ENCODE measurements around the gene GPATCH4.
"Not testable (repeated sequence)": the region's sequence is repeated elsewhere in the genome, so short reads cannot be mapped to it uniquely, and the experiment has no call there.

Gene GPATCH4

DNA sequence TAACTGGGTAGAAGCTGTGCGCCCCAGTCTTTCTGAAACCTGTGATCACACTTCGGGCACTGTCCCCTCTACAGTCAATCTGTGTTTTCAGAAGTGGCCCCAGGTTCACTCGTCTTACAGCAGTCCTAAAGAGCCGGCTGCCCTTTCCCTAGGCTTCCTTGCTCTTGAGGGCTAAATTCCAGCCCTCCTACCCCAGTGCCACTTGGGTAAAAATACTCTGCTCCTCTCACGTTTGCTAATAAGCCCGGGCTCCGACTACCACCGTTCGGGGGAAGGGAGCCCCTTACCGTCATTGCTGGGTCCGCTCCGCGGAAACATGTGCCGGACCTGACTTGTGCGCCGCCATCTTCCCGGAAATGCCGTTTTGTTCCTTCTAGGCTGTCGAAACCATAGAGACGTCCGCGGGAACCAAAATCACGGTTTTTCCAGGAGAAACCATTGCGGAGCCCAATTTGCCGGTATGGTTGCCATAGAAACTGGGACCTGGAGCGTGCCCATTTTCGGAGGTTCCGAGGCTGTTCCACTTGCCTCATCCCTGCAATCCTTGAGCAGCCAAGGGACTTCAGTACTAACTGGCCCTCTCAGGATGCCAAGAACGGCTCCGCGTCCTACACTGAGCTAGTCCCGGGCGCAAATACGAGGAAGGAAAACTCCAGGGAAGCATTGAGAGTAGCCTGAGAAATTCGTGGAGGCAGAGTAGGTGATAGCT, at the start of gene GPATCH4:
Gene GPATCH4, minus strand, starts transcription at position 358 of the 709 bp plus-strand sequence.
- DNase-seq: peak; percentile 87

DNA sequence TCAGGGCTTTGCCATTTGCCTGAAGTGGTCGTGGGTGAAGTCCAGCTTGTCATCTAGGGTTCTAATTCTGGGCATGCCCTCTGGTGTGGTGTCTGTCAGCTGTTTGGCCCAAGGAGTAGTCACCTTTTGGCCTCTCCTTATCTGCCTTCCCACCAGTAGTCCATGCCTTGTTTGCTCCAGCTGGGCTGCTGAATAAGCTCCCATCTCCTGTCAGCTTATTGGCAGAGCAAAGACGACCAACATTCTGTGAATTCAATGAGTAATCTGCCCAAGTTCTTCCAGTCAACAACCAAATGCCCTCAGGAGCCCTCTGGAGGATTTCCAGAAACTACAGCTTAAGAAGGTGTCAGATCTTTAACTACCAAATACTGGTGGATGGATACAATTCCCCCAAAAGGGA, 47.7 kb upstream of the GPATCH4 start:
- DNase-seq: no peak

DNA sequence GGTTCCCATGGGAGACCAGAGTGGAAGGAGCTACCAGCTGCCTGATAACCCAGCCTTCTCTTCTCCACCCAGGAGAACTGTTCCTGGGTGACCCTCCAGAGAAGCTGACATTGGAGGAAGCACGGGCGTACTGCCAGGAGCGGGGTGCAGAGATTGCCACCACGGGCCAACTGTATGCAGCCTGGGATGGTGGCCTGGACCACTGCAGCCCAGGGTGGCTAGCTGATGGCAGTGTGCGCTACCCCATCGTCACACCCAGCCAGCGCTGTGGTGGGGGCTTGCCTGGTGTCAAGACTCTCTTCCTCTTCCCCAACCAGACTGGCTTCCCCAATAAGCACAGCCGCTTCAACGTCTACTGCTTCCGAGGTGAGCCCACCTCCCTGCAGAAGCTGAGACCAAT, 47.2 kb upstream of the GPATCH4 start:
- DNase-seq: no peak

DNA sequence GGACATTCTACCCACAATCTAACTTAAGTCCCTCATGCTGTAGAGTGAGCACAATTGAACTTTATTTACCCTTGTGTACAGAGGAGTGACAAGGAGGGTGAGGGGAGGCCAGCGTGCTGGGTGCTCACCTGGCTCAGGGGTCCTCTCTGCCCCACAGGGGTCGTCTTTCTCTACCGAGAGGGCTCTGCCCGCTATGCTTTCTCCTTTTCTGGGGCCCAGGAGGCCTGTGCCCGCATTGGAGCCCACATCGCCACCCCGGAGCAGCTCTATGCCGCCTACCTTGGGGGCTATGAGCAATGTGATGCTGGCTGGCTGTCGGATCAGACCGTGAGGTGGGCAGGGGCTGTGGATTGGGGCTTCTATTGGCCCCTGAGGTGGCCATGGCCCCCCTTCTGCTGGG, 46.1 kb upstream of the GPATCH4 start:
- no peak for DNase-seq

DNA sequence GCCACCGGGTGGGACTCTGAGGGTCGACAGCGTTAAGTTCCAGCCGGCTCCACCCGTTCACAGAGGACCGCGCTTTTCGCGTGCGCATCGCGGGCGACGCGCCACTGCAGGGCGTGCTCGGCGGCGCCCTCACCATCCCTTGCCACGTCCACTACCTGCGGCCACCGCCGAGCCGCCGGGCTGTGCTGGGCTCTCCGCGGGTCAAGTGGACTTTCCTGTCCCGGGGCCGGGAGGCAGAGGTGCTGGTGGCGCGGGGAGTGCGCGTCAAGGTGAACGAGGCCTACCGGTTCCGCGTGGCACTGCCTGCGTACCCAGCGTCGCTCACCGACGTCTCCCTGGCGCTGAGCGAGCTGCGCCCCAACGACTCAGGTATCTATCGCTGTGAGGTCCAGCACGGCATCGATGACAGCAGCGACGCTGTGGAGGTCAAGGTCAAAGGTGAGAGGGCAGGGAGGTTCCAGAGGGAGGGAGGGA, 45.5 kb upstream of the GPATCH4 start:
- DNase-seq: no peak

DNA sequence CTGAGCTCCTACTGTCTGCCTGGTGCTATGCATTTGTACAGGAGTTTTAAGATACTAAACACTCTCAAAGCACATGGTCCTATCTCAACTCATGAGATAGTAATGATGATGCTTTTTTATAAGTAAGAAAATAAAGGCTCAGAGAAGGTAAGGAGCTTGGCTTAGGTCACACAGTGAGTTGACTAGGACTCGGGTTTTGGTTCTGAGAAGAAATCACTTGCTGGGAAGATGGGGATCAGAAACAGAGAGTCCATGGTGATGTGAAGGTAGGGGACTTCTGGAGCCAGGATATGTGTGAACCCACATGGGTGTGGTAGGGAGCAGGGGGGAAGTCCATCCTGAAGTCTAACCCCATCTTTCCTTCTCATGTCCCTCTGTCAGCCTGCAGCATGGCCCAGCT, 44.4 kb upstream of the GPATCH4 start:
- DNase-seq: no peak

DNA sequence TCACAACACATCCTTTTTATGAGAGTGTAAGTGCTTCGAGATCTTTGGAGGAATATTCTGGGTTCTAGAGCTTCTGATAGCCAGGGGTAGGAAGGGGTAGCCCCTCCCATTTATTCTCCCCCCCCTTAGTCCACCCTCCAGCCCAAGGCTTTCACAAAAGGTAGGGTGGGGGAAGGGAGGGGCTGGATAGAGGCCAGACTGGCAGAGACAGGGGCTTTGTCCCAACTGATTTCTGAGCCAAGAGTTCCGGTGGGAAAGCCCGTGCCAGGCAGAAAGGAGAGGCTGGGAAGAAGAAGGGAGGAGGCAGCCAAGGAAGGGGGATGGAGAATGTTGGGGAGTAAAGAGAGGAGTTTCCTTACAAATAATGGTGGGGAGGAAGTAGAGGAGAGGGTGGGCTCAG, 43.8 kb upstream of the GPATCH4 start:
- DNase-seq: no peak

DNA sequence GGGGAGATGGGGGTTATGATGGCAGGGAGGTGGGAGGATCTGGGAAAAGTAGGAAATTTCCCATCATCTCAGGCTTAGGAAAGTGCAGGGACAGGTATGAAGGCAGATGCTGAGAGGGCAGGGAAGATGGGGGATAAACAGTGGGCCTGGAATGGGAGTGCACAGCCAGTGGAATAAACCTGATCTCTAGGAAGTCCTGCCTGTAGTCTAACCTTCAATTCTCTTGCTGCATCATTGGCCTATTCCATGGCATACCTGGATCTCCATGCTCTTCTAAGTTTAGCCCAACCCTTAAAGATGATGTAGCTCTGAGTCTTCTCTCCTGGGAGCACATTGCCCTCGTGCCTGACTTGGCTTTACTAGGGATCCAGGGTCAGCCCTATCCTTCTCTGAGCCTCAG, 43.4 kb upstream of the GPATCH4 start:
- no peak for DNase-seq

DNA sequence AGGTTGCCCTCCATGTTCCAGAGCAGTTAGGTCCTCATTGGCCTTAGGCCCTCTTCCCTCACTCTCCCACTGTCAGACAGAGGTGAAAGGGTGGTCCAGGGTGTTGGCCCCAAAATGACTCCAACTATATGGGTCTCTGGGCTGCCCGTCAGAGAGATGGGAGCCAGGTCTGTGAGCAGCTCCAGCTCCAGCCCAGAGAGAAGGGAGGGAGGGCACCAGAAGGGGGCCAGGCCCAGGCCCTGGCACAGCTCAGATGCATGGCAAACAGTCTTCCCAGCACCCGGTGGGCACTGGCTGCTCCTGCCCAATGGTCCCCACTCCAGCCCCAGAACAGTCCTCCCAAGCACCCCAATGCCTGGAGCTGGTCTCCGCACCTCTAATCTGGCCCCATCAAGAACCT, 42.9 kb upstream of the GPATCH4 start:
- no peak for DNase-seq

DNA sequence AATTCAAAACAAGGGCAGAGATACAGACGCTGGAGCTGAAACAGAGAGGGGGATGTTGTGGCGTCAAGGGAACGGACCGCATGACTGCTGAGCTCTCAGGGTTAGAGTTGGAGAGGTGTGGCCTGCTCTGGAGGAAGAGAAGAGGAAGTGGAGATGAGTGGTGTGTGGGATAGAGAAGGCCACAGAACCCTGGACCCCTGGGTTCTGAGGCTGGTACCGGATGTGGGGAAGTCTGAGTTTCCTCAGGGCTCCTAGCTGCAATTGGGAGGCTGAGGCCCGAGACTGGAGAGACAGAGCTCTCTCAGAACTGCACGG, 42.5 kb upstream of the GPATCH4 start:
- DNase-seq: no peak

DNA sequence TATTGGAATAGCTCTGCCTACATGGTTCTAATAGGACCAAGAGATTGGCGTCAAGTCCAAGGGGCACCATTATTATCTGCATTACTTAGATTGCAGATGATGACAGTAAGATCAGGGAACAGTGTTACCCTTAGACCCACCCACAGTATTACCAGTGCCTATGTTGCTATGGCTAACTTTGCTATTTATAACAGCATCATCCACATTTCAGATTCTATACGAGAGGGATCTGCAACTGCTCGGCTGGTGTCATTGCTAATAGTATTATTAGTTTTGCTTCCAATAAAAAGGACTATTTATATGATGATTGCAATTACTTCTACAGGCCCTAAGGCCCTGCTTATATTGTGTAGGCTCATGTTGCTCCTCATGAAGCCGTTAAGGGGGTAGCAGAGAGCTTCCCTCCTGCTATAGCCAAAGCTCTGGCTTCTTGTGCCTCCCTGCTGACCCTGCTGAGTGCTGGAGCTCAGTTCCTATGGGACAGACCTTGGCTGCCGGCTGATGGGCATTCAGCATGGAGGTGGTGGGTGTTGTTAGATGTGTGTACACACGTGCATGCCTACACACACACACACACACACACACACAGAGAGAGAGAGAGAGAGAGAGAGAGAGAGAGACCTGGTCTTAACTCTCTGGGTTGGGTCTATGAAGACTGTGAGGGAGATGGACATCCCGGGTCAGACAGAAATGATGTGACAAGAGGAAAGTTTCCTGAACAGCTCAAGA, 41.9 kb upstream of the GPATCH4 start:
- DNase-seq: no peak

DNA sequence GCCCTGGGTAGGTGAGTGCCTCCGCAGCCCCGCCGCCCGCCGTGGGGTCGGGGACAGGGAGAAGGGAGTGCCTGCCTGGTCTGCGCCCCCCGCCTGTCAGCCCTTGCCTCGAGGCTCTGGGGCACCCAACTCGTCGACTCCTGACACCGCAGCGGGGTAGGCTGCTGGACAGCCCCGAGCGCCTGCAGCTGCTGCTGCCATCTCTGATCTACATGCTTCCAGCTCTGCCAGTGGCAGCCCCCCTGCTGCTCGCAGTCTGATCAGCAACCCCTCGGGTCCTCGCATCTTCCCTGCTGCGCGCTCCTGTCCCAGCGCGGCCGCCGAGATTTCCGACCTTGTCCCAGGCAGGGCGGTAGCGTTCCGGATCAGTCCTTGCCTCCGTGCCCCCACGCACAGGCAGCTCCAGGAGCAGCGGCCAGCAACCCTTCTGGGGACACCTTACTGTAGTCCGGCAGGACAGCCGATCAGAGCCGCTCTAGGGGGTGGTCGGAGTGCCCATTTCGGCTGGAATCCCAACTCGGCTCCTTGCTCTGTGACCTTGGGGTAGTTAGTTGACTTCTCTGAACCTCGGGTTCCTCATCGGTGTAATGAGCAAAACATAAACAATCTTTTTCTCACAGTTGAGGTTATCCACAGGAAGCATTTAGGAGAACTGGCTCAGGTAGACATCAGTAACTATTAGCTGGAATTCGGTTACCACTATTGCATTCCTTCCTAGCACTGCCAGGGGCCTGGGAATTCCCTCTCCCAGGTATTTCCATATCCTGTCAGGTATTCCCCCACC, 41.2 kb upstream of the GPATCH4 start:
- DNase-seq: no peak

DNA sequence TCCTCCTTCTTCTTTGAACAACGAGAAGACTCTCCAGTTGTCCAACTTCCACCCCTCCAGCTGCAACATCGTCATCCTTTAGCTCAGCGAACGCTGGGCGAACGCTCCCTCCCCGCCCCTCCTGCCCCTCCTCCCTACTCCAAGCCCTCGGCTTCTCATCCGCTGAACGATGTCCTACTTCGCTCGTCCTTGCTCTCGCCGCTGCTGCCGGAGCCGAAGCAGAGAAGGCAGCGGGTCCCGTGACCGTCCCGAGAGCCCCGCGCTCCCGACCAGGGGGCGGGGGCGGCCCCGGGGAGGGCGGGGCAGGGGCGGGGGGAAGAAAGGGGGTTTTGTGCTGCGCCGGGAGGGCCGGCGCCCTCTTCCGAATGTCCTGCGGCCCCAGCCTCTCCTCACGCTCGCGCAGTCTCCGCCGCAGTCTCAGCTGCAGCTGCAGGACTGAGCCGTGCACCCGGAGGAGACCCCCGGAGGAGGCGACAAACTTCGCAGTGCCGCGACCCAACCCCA, 40.5 kb upstream of the GPATCH4 start, which contains the start of gene BCAN:
Gene BCAN, plus strand, starts transcription at position 357 of the 504 bp plus-strand sequence. CDS start 3,938 bp downstream, outside the sequence.
- no peak for DNase-seq

DNA sequence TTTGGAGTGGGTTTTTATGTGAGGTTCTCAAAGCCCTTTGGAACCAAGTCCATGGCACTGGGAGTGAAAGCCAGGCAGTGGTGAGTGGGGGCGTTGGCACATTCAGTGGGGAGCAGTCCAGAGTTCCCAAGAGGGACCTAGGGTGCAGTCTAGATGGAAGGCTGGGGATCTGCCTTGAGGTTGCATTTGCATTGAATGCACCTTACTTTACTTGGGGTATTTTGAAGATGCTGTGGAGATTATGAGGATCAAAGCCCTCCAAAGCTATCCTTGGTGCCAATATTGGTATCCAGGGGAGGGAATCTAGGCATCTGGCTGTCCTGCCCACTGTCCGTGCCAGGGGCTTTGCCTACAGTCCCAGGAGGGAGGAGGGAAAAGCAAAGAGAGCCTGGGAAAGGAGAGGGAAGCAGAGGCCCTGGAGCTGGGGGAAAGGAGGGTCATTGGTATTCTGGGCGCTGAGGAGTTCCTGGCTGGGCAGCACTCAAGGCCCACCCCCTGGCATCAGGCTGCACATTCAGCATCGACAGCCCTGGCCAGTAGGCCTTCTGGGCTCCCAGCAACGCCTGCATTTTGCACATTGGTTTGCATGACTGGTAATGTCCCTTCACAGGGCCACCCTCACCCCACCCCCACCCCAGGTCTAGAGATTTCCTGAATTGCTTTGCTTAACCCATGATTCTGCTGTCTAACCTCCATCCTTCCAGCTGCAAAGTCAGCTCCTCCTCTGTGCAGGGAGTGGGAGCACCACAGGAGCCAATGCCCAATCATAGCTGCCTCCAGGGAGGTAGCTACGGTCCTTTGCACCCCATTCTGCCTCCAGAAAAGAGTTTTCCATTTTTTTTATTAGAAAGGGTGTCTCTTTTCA, 39.8 kb upstream of the GPATCH4 start:
- DNase-seq: no peak

DNA sequence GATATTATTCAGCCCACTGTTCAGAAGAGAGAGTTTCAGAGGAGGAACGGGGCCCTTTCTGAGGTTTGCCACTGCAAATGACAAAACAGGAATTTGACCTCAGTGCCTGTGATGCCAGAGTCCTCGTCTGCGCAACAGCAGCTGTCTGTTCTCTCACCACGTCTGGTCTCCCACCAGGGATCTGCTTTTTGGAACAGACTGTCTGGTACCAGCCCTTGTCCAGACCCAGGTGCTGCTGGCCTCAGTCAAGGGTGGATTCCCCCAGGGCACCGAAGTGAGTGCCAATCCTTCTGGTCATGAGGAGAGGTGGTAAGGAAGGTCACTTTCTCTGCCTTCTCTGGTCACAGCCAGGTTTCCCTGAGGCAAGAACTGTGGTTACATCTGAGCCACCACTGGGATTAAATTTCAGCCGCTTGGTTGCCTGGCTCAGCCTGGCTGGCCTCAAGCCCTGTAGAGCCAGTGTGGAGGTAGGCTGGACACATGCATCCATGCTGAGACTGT, 38.4 kb upstream of the GPATCH4 start:
- no peak for DNase-seq

DNA sequence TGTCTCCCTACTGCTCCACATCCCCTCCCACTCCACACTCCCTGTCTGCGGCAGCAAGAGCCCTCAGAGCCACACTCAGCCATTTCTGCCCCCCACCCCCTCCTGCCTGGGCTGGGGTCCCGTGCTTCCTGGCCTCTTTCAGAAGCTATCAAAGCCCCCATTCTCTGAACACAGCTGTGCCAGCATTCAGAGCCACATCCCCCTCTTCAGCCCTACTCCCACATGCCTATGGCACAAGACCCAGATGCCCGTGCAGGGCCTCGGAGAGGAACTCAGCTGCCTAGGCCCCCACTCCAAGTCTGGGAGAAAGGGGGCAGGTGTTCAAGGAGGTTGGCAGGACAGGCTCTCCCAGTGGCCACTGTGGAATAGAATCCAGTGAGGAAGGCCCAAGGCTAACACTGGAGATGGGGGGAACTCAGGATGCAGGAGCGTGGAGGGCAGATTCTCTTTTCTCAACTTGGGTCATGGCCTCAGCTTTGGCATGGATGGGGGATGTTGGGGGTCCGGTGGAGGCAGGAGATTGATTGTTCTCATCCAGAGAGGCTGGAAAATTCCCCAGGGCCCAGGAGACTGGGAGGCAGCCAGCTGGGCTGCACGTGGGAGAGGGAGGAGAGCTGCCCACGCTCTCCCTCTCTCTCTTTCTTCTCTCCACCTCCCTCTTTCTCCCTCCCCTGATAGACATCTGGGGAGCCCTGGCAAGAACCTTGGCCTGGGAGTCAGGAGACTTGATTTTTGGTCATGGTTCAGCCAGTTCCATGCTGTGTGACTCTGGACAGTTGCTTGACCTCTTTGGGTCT, 37.1 kb upstream of the GPATCH4 start:
- DNase-seq: no peak

DNA sequence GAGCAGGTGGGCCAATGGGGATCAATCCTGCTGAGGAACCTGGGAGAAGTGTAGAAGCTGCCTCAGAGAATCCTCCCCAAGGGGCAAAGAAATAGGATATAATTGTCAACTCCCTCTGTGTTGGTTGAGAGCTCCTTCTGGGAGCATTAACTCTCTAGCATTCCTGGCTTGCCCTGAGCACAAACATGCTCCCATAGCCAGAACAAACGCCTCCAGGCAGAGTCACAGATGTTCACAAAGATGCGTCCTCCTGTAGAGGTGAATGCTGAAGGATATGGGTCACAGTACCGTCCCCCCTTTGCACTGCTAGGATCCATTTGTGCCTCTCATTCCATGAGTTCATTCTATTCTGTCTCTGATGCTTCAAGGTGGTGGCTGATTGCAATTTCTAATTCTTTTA, 31.1 kb upstream of the GPATCH4 start:
- no peak for DNase-seq

DNA sequence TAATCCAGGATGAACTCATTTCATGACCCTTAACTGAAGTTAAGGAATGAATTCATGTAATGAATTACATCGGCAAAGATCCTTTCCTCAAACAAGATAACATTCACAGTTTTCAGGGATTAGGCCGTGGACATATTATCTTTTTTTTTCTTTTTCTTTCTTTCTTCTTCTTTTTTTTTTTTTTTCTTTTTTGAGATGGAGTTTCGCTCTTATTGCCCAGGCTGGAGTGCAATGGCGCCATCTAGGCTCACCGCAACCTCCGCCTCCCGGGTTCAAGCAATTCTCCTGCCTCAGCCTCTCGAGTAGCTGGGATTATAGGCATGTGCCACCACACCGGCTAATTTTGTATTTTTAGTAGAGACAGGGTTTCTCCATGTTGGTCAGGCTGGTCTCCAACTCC, 29.9 kb upstream of the GPATCH4 start:
- DNase-seq: not testable (repeated sequence)

DNA sequence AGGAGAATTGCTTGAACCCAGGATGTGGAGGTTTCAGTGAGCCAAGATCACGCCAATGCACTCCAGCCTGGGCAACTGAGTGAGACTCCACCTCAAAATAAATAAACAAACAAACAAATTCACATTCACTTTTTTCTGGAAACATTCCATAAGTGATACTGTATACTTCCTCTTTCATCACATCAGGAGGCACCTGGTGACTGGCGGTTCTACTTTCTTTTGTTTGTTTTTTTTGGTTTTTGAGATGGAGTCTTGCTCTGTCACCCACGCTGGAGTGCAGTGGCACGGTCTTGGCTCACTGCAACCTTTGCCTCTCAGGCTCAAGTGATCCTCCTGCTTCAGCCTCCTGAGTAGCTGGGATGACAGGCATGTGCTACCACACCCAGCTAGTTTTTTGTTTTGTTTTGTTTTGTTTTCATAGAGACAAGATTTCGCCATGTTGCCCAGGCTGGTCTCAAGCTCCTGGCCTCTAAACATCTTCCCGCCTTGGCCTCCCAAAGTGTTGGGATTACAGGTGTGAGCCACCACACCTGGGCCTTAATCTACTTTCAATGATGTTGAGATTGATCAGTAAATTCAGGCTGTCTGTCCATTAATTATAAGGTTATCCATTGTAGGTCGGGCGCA, 28.7 kb upstream of the GPATCH4 start:
- no peak for DNase-seq

DNA sequence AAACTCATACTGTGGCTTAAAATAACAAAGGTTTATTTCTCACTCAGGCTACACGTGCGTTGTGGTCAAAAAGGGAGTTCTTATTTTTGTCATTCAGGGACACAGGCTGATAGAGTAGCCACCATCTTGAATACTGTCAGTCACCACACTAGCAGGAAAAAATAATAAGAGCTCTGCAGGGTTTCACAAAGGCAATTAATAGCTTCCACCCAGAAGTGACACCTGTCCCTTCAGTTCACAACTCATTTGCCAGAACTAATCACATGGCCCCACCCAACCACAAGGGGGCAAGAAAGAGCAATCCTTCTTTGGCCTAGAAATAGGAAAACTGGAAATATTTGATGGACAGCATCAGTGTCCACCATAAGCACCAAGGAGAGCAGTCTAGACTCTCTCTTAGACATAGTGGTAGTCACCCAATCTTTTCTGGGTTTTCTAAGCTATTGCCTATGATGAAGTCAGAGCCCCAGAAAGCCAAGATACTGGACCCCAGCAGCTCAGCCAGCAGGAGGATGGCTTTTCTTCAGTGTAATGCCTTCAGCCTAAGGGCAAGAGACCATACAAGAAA, 26.1 kb upstream of the GPATCH4 start:
- DNase-seq: no peak

DNA sequence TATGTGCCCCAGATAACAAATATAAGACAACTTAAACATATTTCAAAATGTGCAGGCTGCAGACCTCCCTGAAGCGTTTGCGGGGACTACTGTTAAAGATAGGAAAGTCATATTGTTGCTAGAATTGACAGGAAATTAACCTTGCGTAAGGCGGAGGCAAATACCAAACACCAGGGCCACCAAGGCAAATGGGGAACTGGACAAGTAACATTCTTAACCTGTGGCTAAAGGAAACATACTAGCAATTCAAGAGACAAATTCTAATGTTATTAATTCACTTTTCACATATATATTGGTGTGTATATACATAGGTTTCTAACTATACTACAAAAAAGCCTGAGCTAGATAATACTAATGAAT, 24.8 kb upstream of the GPATCH4 start:
- no peak for DNase-seq

All from activated CD8-positive, alpha-beta memory T cell treated with anti-CD3 and anti-CD28 coated beads, Interleukin-2, amount 50 U/mL, for 48 hours (primary cell).